Mucosa of rectum (tissue), 2 donors: ENCODE data around the gene RAPGEF5.

Source experiments
- H3K27ac ChIP-seq, 2 donors: one replicate each; pipeline ENCODE4 v1.7.0; 2013; ENCODE audit warnings: inconsistent platforms in 2 of 2, low read depth in 2 of 2, low read length in 2 of 2
- H3K27me3 ChIP-seq, 2 donors: one replicate each; pipeline ENCODE4 v1.7.0; 2013; ENCODE audit warnings: low read length in 2 of 2; ENCODE audit not compliant: control insufficient read depth in 2 of 2, insufficient read depth in 2 of 2
- H3K36me3 ChIP-seq, 2 donors: one replicate each; pipeline ENCODE4 v1.7.0; 2013; ENCODE audit warnings: low read length in 2 of 2; ENCODE audit not compliant: control insufficient read depth in 2 of 2, insufficient read depth in 2 of 2
- H3K4me1 ChIP-seq, 2 donors: one replicate each; pipeline ENCODE4 v1.7.0; 2013; ENCODE audit warnings: low read length in 2 of 2, mild to moderate bottlenecking in 1 of 2; ENCODE audit not compliant: control insufficient read depth in 2 of 2, insufficient read depth in 2 of 2
- H3K4me3 ChIP-seq, 2 donors: one replicate each; pipeline ENCODE4 v1.7.0; 2013; ENCODE audit warnings: low read length in 2 of 2
- H3K9ac ChIP-seq, 2 donors: one replicate each; pipeline ENCODE4 v1.7.0; 2013; ENCODE audit warnings: low read length in 2 of 2, low read depth in 1 of 2, mild to moderate bottlenecking in 1 of 2
- H3K9me3 ChIP-seq, 2 donors: one replicate each; pipeline ENCODE4 v1.7.0; 2013; ENCODE audit warnings: low read length in 2 of 2; ENCODE audit not compliant: control insufficient read depth in 2 of 2
- donor health status: healthy.
- donor health status: Normal muscosa, but diverticular disease.

RAPGEF5 gene

DNA sequence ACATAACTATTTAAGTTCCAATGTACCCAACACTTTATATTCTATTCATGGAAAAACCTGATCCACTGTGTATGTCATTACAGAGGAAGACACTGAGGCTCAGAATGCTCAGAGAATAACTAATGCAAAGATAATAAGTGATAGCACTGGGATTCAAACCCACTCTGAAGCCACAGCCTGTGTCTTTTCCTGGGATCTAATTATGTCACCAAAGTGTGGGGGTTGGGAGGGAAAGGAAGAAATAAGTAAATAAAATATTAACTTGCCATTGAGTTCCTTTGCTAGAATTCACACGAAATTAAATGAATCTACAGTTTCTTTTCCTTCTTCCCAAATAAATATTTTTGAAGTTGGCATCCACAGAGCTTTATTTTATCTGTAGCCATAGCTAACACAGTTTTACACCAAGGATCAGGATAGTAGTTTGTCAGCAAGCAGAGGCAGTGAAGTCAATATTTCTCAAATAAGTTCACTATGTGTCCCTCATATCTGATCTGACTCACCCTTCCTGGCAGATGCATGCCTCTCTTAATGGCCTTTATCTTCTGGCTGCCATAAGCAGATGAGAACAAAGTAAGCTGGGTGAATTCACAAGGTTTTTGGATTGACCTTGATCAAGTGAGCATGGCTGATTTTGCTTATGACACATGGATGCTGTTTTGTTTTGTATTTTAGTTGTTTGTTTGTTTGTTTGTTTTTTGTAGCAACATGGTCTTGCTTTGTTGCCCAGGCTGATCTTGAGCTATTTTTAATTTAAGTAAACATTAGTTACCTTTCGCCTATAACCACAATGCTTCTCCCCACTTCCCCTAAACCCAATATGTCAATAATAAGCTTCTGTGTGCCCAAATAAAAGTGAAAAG, 6.3 kb downstream of the RAPGEF5 start:
- Histone ChIP-seq H3K27ac (peak overlapping the region; percentile 38 to 59), H3K36me3 (no peaks in the 10 kb centered on the region), H3K4me3 (no peak overlapping the region), H3K4me1 (peaks cover 4 to 42% of the 10 kb centered on the region in 2 donors), H3K9me3 (no peaks in the 10 kb centered on the region), H3K9ac (no peak overlapping the region), H3K27me3 (no peaks in the 10 kb centered on the region)

DNA sequence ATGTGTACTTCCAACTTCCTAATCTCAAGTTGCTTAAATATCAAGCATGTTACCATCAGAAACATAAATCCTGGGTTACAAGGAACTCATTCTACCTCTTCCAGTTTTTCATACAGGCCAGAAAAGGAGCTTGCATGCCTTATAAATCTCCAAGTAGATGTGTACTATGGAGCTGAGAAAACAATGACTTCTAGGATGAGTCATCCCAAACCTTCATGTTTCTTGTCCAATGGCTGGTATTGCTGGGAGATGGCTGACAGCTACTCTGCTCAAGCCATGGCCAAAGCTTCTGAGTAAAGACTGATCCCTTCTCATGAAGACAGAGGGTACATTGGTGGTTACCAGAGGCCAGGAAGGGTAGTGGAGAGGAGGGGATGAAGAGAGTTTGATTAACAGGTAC, 8.6 kb downstream of the RAPGEF5 start:
- H3K27ac ChIP-seq: no peak overlapping the region
- H3K27me3 ChIP-seq: no peaks in the 10 kb centered on the region
- no peak overlapping the region for H3K4me3 ChIP-seq
- peaks cover 4 to 39% of the 10 kb centered on the region in 2 donors for H3K4me1 ChIP-seq
- H3K9ac ChIP-seq: no peak overlapping the region
- H3K9me3 ChIP-seq: no peaks in the 10 kb centered on the region
- H3K36me3 ChIP-seq: no peaks in the 10 kb centered on the region

DNA sequence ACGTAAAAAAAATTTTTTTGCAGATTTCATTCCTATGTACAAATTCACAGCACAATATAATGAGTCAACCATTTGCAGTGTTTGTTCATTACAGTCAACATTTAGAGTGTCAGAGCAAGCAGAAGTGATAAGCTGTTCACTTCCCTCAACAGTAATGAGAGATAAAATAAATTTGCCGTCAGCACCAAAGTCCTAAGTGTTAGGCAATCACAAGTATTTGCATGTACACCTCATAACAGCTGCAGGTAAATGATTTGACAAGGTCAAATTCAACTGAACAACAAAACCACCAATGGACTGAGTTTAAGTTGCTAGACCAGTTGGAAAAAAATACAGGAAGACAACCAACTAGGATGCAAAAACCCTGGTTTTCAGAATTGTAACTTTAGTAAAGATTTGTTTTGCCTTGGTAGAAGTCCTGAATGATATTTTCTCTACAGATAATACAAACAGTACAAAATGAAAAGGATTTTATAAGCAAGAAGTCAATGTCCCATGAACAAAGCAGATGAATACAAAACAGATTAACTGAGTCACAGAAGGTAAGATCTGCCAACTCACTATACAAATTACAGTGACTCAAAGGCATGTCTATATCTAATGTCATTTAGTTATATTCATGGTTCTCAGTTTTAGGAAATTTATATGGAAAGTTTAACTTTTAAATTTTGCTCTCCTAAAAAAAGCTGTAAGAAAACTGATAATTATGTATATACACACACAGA, 10.4 kb downstream of the RAPGEF5 start:
- Histone ChIP-seq H3K9ac (peak overlapping the region in 1 of 2 donors; percentile 28), H3K27me3 (no peaks in the 10 kb centered on the region), H3K9me3 (no peaks in the 10 kb centered on the region), H3K4me3 (peak overlapping the region in 1 of 2 donors; percentile 20), H3K36me3 (no peaks in the 10 kb centered on the region), H3K4me1 (peaks cover 6 to 34% of the 10 kb centered on the region in 2 donors), H3K27ac (peak overlapping the region; percentile 74 to 78)

DNA sequence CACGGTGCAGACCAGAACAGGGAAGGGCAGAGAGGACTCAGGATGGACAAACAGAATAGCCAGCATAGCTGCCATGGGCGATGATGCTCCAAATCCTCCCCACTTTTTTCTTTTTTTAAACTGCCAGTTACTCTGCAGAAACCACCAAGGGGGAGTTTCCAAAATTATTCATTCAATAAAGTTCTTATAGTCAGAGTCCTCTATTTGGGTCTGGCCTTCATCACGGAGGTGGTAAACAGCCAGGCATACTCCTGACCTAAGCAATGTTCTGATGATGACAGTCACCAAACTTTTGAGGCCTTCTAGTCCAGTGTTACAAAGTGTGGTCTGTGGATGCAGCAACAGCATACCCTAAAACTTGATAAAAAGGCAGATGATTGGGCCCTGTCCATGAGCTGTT, 12.3 kb downstream of the RAPGEF5 start:
- Histone ChIP-seq H3K4me1 (peaks cover 2 to 27% of the 10 kb centered on the region in 2 donors), H3K27me3 (no peaks in the 10 kb centered on the region), H3K4me3 (no peak overlapping the region), H3K9me3 (no peaks in the 10 kb centered on the region), H3K36me3 (no peaks in the 10 kb centered on the region), H3K9ac (no peak overlapping the region), H3K27ac (no peak overlapping the region)

DNA sequence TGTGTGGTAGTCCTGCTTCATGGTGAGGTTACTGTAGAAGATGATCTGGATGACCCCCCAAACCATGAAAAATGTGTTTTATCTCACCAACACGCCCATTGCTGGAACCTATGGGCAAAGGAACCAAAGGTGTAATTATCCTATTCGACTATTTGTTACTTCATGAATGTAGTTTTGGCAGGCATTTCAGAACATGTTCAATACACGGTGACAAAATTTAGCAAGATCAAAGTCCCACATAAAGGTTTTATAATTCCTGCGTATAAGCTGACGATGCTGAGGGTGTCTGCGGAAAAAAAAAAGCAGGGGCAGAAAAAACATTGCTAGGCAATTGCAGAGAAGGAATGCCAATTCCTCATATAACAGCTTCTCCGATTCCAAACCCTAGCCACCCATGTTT, 13.3 kb downstream of the RAPGEF5 start:
- Histone ChIP-seq H3K9ac (no peak overlapping the region), H3K4me1 (peaks cover 2 to 27% of the 10 kb centered on the region in 2 donors), H3K36me3 (no peaks in the 10 kb centered on the region), H3K27ac (no peak overlapping the region), H3K4me3 (no peak overlapping the region), H3K9me3 (no peaks in the 10 kb centered on the region), H3K27me3 (no peaks in the 10 kb centered on the region)

DNA sequence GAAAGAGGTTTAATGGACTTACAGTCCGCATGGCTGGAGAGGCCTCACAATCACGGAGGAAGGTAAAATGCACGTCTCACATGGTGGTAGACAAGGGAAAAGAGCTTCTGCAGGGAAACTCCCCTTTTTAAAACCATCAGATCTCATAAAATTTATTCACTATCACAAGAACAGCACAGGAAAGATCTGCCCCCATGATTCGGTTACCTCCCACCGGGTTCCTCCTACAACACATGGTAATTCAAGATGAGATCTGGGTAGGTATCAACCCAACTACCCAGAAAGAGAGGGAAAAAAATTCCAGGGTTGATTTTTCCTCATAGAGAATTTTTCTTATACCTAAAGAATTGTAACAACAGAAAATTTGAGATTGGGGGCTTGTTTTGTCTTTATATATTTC, 13.9 kb downstream of the RAPGEF5 start:
- no peaks in the 10 kb centered on the region for H3K36me3 ChIP-seq
- no peaks in the 10 kb centered on the region for H3K9me3 ChIP-seq
- no peaks in the 10 kb centered on the region for H3K27me3 ChIP-seq
- no peak overlapping the region for H3K4me3 ChIP-seq
- no peak overlapping the region for H3K27ac ChIP-seq
- H3K4me1 ChIP-seq: peaks cover 2 to 27% of the 10 kb centered on the region in 2 donors
- H3K9ac ChIP-seq: no peak overlapping the region

DNA sequence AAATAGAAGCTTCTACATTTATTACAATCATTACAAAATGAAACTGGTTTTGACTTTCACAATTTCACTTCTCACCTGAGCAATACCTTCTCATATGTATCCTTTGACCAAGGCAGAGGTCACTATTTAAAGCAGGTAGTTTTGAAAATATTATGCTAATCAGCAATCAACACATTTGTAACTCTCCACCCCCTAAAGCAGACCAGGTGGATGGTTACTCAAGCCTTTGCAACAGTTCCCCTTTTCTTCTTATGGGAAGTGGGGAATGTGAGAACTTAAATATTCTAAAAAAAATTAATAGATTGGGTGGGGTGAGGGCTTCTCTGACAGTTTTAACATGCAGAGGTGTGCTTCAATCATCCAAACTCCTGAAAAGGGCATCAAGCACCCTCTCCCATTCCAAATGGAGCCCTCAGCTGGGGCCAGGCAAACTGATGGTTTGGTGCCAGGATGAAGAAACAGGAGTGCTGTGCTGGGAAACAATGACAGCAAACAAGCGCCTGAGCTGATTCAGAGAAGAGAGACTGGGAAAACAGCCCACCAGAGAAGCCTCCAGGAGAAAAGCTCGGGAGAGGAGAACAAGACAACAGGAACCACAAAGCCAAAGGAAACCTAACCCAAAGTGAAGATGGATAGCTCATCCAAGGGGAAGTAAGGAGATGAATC, 17.1 kb downstream of the RAPGEF5 start:
- H3K9me3 ChIP-seq: no peaks in the 10 kb centered on the region
- H3K4me3 ChIP-seq: no peak overlapping the region
- H3K27ac ChIP-seq: no peak overlapping the region
- no peaks in the 10 kb centered on the region for H3K36me3 ChIP-seq
- H3K4me1 ChIP-seq: peaks cover 2 to 5% of the 10 kb centered on the region in 2 donors
- no peak overlapping the region for H3K9ac ChIP-seq
- H3K27me3 ChIP-seq: no peaks in the 10 kb centered on the region

DNA sequence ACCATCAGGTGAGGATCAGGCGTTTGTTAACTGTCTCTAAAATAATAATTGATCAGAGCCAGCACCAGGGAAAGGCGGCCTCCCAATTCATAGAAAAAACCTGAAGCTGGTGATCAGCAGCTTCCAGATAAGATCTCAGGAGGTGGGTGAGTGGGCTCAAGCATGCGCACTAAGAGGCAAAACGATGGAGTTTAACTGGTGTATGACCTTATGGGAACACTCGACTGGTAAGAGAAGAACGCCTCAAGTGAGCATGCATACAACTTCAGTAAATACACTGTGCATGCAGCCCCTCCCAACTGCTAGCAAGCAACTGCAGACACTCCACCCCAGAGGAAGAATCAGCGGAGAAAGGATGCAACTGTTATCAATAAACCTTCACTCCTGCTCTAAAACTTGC, 18.1 kb downstream of the RAPGEF5 start:
- Histone ChIP-seq H3K9me3 (no peaks in the 10 kb centered on the region), H3K4me1 (peaks cover 2 to 14% of the 10 kb centered on the region in 2 donors), H3K9ac (no peak overlapping the region), H3K27me3 (no peaks in the 10 kb centered on the region), H3K4me3 (no peak overlapping the region), H3K27ac (no peak overlapping the region), H3K36me3 (no peaks in the 10 kb centered on the region)

DNA sequence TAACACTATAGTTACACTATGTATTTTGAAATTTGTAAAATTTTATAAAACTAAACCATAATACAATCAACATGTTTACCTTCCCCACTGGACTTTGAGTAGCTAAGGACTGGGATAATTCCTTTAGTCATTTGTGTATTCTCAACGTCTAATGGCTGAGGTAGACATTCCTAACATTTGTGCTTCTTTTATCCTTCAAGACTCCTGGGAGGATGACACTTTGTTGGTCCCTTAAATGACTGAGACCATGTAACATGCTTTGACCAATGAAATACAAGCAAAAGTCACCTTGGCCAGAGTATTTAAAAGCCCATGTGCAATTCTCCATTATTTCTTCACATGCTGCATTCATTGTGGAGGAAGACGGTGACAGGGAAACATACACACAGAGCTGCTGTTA, 18.5 kb downstream of the RAPGEF5 start:
- H3K9ac ChIP-seq: no peak overlapping the region
- no peaks in the 10 kb centered on the region for H3K36me3 ChIP-seq
- H3K4me1 ChIP-seq: peaks cover 2 to 18% of the 10 kb centered on the region in 2 donors
- H3K4me3 ChIP-seq: no peak overlapping the region
- no peaks in the 10 kb centered on the region for H3K9me3 ChIP-seq
- no peak overlapping the region for H3K27ac ChIP-seq
- H3K27me3 ChIP-seq: no peaks in the 10 kb centered on the region

DNA sequence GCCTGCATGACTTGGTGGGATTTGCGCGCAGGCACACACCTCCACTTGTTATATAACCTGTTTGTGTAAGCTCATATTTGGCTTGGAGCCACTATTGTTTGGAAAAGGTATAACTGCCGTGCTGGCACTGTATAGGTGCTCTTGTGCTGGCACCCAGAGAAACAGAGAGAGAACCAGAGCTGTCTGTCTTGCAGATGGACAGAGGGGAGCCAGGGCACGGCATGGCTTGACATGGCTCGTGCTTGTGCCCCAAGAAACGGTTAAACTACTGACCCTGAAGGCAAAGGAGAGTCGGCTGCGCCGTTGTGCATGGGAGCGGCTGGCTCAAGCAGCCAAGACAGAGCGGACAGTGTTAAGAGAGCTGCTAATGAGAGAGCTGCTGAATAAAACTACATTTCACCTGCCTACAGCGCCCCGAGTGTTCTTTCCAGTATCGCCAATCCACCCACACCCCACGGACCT, 23.2 kb downstream of the RAPGEF5 start:
- no peaks in the 10 kb centered on the region for H3K27me3 ChIP-seq
- no peaks in the 10 kb centered on the region for H3K36me3 ChIP-seq
- H3K9me3 ChIP-seq: no peaks in the 10 kb centered on the region
- H3K4me3 ChIP-seq: no peak overlapping the region
- peaks cover 18 to 42% of the 10 kb centered on the region in 2 donors for H3K4me1 ChIP-seq
- H3K27ac ChIP-seq: peak overlapping the region; percentile 44 to 87
- peak overlapping the region in 1 of 2 donors; percentile 36 for H3K9ac ChIP-seq
